Transverse colon (tissue), 4 donors: ENCODE data around the gene COG4. TPM values are rescaled to one million over a fixed set of nuclear protein-coding genes. Genes with fewer than 3 reads are reported as not detected.

ENCODE experiments used
- DNase-seq: peaks from one replicate; pipeline ENCODE4 v3.0.0-alpha.2; 2019
- H3K27ac ChIP-seq, 4 donors: fragments of 200-600 bp; sonication (generic); 2 replicates each; pipeline ENCODE4 v1.5.1; 2016 to 2018; ENCODE audit warnings: inconsistent platforms in 4 of 4
- H3K27me3 ChIP-seq: fragments of 200-600 bp; sonication (generic); 2 replicates; pipeline ENCODE4 v1.5.1; 2017; ENCODE audit warnings: inconsistent platforms
- H3K36me3 ChIP-seq, 4 donors: fragments of 200-600 bp; sonication (generic); 2 replicates each; pipeline ENCODE4 v1.5.1; 2017 to 2019; ENCODE audit warnings: inconsistent platforms in 4 of 4
- H3K4me1 ChIP-seq, 4 donors: fragments of 200-600 bp; sonication (generic); 2 replicates each; pipeline ENCODE4 v1.5.1; 2017 to 2020; ENCODE audit warnings: inconsistent platforms in 4 of 4
- H3K4me3 ChIP-seq, 4 donors: fragments of 200-600 bp; sonication (generic); 1 replicate in 1 of 4; 2 replicates in 3 of 4; pipeline versions ENCODE4 v1.5.1 to v1.6.1; 2017 to 2019; ENCODE audit warnings: inconsistent platforms in 4 of 4
- H3K9me3 ChIP-seq, 2 donors: fragments of 200-600 bp; sonication (generic); 2 replicates each; pipeline ENCODE4 v1.5.1; 2017 to 2019; ENCODE audit warnings: inconsistent platforms in 2 of 2
- EP300 ChIP-seq: sonication (generic); formaldehyde crosslinking; IDR thresholded peaks from one replicate; pipeline ENCODE4 v1.6.1; 2017; ENCODE audit warnings: antibody characterized with exemption, low read depth
- POLR2A ChIP-seq: fragments of 450-650 bp; IDR thresholded peaks from one replicate; pipeline ENCODE4 v1.6.1; 2016; ENCODE audit warnings: antibody characterized with exemption, mild to moderate bottlenecking, moderate library complexity
- POLR2AphosphoS5 ChIP-seq, 3 donors: sonication (generic); formaldehyde crosslinking; IDR thresholded peaks; one replicate each; pipeline ENCODE4 v1.6.1; 2016; ENCODE audit warnings: antibody characterized with exemption in 3 of 3
- WGBS, 2 donors: methylation state at CpG; one replicate each; pipeline ENCODE4 v1.1.5; 2018; ENCODE audit warnings: low coverage in 1 of 2; 5-methylcytosine and 5-hydroxymethylcytosine counted together
- in situ Hi-C, 4 donors: fragments of 200-750 bp; cut with MboI; loops; one replicate each; pipeline versions ENCODE4 v1.15.0 to v1.15.1; 2017; ENCODE audit warnings: low sequenced_read_pairs in 3 of 4, low pct_ligation_motif_present in 1 of 4, low pct_unique_long_range_greater_than_20kb in 1 of 4
- intact Hi-C: fragments of 100-400 bp; cut with DNase I; formaldehyde crosslinking; loops from one replicate; pipeline ENCODE4 v1.15.1; 2023; ENCODE audit warnings: low total_unique reads
- total RNA-seq, 4 donors: library from RNA; depleted of rRNA; stranded (reverse); fragments of >200 nt; gene quantifications; one replicate each; pipeline ENCODE4 v1.1.0, GENCODE V29; 2016
- TF ChIP-seq, protein P1 (sequence below), 5 experiments: fragments of 200-600 bp in 3 of 5; fragments of 450-650 bp in 2 of 5; sonication (generic) in 3 of 5; IDR thresholded peaks; 1 replicate in 2 of 5; 2 replicates in 3 of 5; pipeline ENCODE4 v1.5.1; 2016 to 2017; ENCODE audit warnings: antibody characterized with exemption in 5 of 5, inconsistent platforms in 3 of 5, mild to moderate bottlenecking in 2 of 5, moderate library complexity in 1 of 5

Gene COG4
- total RNA-seq, 4 donors from 2014 or later = 55.4 to 200 (median 64.0) TPM

DNA sequence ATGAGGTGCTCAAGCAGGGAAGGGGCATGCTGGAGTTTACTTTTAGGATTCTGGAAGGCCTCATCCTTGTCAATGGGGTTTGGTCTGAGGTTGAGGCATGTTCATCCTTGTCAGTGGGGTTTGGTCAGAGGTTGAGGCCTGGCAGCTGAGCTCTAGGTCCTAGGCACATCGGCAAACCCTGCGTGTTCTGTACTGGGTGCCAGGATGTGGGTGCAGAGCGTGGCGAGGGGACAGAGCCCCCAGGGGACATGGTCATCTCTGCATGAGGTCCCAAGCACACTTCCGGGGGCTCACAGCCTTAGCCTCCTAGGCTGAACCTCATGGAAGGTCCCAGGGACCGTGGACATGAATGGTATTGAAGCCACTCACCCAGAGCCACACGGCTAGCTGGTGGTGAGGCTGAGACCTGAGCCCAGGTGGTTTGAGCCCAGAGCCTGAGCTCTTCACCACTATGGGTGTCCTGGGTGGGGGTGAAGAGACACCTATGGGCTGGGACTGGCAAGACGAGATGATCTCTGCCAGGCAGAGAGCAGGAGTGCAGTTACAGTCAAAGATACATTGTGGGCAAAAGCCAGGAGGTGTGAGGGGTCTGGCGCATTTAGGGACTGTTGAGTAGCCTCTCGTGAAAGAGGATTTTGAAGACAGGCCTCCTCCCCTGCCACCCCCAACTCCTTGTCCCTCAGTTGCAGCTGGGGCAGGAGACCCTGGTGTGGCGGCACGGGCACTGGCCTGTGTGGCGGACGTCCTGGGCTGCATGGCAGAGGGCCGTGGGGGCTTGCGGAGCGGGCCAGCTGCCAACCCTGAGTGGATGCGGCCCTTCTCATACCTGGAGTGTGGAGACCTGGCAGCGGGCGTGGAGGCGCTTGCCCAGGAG lies 49.7 kb downstream of the COG4 start:
- H3K36me3 ChIP-seq = peaks cover 0 to 3% (median 0%) of the 10 kb centered on the region in 4 donors
- intact Hi-C loops = no loop called here
- DNase-seq = no peak

DNA sequence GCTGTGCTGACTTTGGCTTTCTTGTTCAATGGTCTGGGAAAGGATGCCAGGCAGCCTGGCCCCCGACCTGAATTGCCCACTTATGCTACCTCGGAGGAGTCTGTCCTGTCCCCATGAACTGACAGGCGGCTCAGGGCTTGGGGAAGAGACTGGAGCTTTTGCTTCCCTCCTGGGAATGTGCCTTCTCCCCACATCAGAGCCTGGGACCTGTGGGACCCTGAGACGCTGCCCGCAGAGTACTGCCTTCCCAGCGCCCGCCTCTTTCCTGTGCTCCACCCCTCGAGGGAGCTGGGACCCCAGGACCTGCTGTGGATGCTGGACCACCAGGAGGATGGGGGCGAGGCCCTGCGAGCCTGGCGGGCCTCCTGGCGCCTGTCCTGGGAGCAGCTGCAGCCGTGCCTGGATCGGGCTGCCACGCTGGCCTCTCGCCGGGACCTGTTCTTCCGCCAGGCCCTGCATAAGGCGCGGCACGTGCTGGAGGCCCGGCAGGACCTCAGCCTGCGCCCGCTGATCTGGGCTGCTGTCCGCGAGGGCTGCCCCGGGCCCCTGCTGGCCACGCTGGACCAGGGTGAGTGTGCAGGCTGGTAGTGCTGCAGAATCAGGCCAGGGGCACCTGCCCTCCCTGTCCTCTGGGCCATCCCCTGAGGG lies 50.4 kb downstream of the COG4 start:
- intact Hi-C loops = no loop called here
- Histone ChIP-seq H3K36me3 (peaks cover 0 to 3% (median 0%) of the 10 kb centered on the region in 4 donors), H3K27ac (no peak overlapping the region), H3K4me3 (no peak overlapping the region), H3K9me3 (no peaks in the 10 kb centered on the region), H3K4me1 (no peaks in the 10 kb centered on the region), H3K27me3 (no peaks in the 10 kb centered on the region)
- DNase-seq = no peak
- in situ Hi-C loops = loop anchor here in 1 of 4 donors (25.0 kb wide), 1 partner anchor 111 kb away; no protein-coding TSS in a partner anchor
- TF ChIP-seq POLR2AphosphoS5 (IDR thresholded peaks at IDR 0.05) (no peak), EP300 (no peak), POLR2A (no peak)
- TF ChIP-seq, protein P1, sequence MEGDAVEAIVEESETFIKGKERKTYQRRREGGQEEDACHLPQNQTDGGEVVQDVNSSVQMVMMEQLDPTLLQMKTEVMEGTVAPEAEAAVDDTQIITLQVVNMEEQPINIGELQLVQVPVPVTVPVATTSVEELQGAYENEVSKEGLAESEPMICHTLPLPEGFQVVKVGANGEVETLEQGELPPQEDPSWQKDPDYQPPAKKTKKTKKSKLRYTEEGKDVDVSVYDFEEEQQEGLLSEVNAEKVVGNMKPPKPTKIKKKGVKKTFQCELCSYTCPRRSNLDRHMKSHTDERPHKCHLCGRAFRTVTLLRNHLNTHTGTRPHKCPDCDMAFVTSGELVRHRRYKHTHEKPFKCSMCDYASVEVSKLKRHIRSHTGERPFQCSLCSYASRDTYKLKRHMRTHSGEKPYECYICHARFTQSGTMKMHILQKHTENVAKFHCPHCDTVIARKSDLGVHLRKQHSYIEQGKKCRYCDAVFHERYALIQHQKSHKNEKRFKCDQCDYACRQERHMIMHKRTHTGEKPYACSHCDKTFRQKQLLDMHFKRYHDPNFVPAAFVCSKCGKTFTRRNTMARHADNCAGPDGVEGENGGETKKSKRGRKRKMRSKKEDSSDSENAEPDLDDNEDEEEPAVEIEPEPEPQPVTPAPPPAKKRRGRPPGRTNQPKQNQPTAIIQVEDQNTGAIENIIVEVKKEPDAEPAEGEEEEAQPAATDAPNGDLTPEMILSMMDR (IDR thresholded peaks at IDR 0.05) = no peak
- WGBS, 2 donors = 91% methylated on average over 15 of the region's 28 CpGs; no CpG with 5 or more reads in 1 of the 2 donors

More for the DNA sequence above, 49.7 kb downstream of the COG4 start:
- Histone ChIP-seq H3K4me1 (no peaks in the 10 kb centered on the region), H3K4me3 (no peak overlapping the region), H3K9me3 (no peaks in the 10 kb centered on the region), H3K27ac (no peak overlapping the region), H3K27me3 (no peaks in the 10 kb centered on the region)
- TF ChIP-seq POLR2A = no peak
- TF ChIP-seq EP300 = no peak
- no peak for TF ChIP-seq POLR2AphosphoS5 (IDR thresholded peaks at IDR 0.05)
- TF ChIP-seq, protein P1 (IDR thresholded peaks at IDR 0.05) = no peak
- in situ Hi-C loops = loop anchor here in 1 of 4 donors (25.0 kb wide), 1 partner anchor 111 kb away; no protein-coding TSS in a partner anchor
- 92% methylated on average over 19 of the region's 21 CpGs; no CpG with 5 or more reads in 1 of the 2 donors for WGBS, 2 donors

DNA sequence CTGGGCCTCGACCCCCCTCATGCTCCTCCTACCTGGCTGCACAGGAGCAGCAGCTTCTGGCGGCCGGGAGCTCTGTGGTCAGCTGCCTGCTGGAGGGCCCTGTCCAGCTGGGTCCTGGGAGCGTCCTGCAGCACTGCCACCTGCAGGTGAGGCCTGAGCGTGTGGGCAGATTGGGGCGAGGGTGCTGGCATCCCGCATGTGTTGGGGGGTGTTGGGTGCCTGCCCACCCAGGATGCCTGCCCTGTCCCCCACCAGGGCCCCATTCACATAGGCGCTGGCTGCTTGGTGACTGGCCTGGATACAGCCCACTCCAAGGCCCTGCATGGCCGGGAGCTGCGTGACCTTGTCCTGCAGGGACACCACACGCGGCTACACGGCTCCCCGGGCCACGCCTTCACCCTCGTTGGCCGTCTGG lies 52.4 kb downstream of the COG4 start:
- Histone ChIP-seq H3K4me3 (no peak overlapping the region), H3K9me3 (no peaks in the 10 kb centered on the region), H3K36me3 (peaks cover 0 to 3% (median 0%) of the 10 kb centered on the region in 4 donors), H3K4me1 (no peaks in the 10 kb centered on the region), H3K27me3 (no peaks in the 10 kb centered on the region), H3K27ac (no peak overlapping the region)
- in situ Hi-C loops (loop anchor here in 1 of 4 donors (25.0 kb wide), 1 partner anchor 109 kb away; no protein-coding TSS in a partner anchor), intact Hi-C loops (no loop called here)
- WGBS, 2 donors = 76% methylated on average over 17 of the region's 17 CpGs; no CpG with 5 or more reads in 1 of the 2 donors
- peak; percentile 26 for DNase-seq
- TF ChIP-seq EP300 = no peak
- TF ChIP-seq, protein P1 (IDR thresholded peaks at IDR 0.05) = peak; percentile 24 to 57 (median 34)
- no peak for TF ChIP-seq POLR2A
- TF ChIP-seq POLR2AphosphoS5 (IDR thresholded peaks at IDR 0.05) = no peak
